SW 1271 (cell line): ENCODE data around the gene F2R.
"Not testable (repeated sequence)": the region's sequence is repeated elsewhere in the genome, so short reads cannot be mapped to it uniquely, and the experiment has no call there.

ENCODE experiments used
- DNase-seq, 2 experiments: peaks; one replicate each; lab custom pipeline; 2025; lab: John Stamatoyannopoulos, UW

F2R gene

DNA sequence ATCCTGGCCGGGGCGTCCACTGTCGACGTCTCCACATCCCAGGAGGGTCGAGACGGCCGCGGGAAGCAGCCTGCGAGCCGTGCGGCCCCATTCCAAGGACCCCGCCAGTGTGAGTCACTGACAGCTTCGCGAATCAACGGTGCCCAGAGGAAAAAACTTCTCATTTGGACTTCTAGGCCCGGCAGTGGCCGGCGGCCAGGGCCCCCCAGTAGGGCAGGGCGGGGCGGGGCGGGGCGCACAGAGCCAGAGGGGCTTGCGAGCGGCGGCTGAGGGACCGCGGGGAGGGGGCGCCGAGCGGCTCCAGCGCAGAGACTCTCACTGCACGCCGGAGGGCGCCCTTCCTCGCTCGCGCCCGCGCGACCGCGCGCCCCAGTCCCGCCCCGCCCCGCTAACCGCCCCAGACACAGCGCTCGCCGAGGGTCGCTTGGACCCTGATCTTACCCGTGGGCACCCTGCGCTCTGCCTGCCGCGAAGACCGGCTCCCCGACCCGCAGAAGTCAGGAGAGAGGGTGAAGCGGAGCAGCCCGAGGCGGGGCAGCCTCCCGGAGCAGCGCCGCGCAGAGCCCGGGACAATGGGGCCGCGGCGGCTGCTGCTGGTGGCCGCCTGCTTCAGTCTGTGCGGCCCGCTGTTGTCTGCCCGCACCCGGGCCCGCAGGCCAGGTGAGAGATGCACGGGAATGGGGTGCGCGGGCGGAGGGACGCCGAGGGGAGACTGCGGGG is at the start of gene F2R:
Gene F2R, plus strand, starts transcription at position 391 of the 720 bp plus-strand sequence. Its CDS starts 182 bp downstream, at position 573.
- DNase-seq = peak in 1 of 2 experiments; percentile 73

DNA sequence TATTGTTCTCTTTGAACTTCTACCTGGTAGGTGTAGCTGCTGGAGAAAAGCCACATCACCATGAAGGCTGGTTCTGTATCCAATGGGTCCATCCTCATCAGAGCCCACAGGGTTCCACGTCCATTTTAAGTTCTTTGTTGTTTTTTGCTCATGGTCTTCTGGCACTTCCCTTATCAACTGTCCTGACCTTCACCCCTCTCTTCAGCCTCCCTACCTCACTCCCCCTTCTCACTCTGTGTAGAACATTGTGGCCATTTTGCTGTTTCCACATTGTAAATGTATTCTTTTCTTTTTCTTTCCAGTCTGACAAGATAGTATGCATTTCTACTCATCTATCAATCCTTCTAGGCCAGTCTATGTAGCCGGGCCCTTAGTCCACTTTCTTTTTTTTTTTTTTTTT is 48.4 kb upstream of the F2R start:
- DNase-seq = no peak

DNA sequence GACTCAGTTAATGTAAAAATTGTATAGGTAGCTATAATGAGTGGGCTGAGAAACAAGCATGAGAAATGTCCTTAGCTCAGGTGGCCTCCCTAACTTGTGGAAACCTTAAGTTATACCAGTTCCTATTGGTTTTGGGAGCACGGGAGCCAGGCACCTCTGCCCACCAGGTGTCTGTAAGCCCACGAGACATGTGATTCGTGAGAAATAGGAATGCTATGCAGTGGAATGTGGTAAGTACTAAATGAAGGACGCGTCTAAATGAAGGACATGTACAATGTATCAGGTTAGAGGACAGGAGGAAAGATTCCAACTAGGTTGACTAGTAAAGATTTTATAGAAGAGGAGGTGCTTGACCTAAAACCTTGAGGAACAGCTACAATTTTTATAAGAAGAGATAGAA is 46.7 kb upstream of the F2R start:
- no peak for DNase-seq

DNA sequence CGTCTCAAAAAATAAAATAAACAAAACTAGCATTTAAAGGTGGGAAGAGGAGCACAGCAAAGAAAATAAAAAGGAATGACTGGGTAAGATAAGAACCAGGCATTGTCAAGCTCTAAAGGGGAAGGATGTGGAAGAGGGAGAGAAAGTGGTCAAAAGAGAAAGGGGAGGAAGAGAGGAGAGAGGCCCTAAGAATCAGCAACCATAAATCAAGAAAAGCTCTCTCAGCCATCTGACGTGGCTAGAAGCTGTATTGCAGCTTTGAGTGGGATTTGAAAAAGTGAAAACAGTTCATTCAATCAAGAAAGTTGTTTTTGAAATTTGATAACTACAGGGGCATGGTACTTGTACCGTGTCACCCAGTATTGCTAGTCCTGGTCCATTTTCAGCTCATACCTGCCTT is 45.4 kb upstream of the F2R start:
- DNase-seq = no peak

DNA sequence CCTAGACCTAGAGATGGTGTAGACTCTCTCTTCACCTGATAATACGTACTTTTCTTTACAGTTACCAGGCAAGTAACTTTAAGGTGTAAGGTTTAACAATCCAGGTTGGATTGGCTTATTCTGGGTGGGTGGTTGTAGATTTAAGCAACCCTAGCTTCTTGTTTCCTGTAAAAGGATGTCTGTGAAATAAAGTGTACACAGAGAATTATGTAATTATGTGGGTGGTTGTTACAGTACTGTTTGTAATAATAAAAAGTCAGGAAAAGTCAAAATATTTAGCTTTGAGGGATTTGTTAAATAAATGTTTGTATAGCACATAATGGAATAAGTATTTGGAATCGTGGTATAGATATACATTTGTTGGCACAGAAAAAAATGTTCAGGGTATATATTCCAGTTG is 43.7 kb upstream of the F2R start:
- DNase-seq = no peak

DNA sequence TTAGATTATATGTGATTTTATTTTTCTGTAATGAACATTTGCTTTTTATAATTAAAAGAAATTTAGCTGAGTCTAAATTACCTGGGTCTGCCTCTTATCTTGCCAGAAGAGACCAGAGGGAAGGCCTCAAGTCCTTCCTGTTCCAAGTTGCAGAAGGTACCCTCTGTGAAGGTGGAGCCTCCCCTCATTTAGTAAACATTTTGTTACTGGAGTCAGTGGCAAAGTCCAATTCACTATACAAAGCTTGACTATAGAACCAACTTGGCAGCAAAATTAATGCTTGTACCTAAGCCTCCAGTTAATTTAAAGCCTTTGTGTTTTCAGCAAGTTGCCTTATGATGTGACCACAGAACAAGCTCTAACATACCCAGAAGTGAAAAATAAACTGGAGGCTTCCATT is 42.8 kb upstream of the F2R start:
- no peak for DNase-seq

DNA sequence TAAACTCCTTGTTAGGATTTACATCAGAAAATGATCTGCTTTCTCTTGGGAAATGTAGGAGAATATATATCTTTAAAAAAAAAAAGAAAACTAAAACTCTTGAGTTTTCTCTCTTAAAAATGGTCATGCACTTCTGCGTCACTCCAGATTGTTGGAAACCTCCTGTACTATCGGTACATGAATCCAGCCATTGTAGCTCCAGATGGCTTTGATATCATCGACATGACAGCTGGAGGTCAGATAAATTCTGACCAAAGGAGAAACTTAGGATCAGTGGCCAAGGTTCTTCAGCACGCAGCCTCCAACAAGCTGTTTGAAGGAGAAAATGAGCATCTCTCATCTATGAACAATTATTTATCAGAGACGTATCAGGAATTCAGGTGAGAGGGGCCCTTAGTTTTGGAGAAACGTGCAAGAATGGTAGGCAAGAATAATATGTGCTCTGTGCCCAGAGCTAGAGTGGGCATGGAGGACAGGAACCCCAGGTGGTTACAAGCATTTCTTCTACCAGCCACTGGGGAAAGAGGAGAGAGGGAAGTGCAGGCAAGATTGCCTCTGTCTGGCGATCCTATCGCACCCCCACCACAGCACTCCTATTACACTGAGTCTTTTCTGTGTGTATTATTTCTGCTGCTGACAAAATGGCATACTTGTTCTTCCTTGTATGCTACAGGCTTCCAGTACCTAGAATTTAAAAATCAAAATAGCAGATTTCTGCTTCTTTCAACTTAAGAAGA is 41.4 kb upstream of the F2R start:
- no peak for DNase-seq

DNA sequence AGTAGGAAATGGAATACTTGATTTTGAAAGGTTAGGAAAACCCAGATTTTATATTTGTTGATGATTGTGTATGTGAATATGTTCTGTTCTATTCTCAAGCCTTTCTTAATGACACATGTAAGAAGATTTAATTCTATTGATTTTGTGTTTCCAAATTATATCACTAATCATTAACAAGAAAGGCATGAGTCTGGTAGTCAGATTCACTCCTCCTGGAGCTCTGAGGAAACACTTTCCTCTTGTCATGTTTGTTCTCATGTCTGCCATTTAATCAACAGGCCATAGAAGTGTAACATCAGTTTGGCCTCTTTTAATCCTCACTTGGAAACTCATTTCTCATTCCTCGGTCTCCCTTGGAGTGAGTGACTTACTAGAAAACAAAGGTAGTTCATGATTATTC is 40.6 kb upstream of the F2R start:
- no peak for DNase-seq

DNA sequence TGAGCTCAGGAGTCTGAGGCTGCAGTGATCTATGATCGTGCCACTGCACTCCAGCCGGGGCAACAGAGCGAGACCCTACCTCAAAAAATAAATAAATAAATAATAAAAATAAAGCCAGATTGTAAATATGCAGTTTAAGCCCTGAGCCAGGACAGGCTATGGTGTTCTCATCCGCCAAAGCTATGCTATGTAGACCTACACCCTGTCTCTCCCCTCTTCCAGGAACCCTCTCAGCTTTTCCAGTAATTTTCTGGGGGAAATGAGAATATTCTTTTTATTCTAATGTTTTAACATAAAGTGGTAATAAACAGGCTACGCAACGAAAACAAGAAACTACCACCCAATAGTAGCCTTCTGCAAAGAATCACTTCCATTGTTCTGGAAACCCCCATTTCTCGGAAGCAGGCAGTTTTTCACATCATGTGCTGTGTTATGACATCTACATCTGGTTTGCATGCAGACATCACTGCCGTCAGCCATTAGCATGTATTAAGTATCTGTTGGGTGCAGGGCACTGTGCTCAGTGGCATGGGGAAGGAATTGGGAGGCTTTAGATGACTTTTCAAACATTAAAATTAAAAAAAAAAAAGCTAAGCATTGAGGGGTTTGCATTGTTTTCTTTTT is 38.0 kb upstream of the F2R start:
- no peak for DNase-seq

DNA sequence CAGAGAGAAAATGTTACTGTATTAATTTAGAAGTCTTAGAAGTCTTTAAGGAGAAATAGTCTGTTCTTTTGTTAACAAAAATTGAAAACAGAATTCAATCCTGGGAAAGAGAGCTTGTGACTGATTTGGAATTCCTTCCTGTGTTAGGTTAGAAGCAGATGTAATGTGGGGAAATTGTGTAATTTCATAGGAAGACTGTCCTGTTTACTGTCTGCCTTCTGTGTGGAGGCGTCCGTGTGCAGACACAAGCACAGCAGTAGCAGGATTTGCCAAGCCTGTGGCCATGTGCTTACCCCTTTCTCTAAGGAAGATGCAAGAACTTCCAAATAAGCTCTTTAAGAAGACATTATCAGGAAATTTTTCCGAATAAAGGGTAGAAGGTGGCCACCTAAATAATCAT is 36.7 kb upstream of the F2R start:
- DNase-seq = no peak

DNA sequence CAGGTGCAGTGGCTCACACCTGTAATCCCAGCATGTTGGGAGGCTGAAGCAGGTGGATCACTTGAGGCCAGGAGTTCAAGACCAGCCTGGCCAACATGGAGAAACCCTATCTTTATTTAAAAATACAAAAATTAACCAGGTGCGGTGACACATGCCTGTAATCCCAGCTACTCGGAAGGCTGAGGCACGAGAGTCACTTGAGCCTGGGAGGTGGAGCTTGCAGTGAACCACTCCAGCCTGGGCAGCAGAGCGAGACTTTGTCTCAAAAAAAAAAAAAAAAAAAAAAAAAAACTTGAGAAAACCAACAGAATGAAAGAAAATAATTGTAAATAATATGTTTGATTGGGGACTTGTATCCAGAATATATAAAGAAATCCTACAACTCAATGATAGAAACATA is 35.1 kb upstream of the F2R start:
- not testable (repeated sequence) for DNase-seq

DNA sequence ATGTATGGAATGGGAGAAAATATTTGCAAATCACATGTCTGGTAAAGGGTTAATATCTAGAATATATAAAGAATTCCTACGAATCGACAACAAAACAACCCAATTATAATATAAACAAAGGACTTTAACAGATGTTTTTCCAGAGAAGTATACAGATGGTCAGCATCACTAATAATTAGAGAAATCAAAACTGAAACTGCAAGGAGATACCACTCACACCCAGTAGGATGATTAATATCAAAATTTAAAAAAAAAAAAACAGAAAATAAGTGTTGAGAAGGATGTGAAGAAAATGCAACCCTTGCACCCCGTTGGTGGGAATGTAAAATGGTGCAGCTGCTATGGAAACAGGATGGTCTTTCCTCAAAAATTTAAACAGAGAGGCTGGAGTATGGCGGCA is 34.6 kb upstream of the F2R start:
- no peak for DNase-seq

DNA sequence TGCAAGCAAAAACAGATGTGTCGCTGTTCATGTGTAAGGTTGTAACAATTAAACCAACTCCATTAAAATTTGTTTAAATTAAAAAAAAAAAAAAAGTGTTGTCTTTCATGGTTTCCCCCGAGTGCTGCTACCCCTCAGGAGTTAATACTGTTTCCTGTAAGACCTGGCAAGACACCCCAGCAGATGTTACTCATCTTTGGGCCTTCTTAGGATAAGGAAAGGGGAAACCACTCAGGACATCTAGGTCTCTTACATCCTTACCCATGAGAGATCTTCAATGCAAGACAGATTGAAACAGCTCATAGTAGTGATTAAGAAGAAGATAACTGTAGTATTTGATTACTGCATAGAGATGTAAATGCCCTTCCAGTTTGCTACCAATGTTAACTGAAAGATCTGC is 33.5 kb upstream of the F2R start:
- DNase-seq = no peak

DNA sequence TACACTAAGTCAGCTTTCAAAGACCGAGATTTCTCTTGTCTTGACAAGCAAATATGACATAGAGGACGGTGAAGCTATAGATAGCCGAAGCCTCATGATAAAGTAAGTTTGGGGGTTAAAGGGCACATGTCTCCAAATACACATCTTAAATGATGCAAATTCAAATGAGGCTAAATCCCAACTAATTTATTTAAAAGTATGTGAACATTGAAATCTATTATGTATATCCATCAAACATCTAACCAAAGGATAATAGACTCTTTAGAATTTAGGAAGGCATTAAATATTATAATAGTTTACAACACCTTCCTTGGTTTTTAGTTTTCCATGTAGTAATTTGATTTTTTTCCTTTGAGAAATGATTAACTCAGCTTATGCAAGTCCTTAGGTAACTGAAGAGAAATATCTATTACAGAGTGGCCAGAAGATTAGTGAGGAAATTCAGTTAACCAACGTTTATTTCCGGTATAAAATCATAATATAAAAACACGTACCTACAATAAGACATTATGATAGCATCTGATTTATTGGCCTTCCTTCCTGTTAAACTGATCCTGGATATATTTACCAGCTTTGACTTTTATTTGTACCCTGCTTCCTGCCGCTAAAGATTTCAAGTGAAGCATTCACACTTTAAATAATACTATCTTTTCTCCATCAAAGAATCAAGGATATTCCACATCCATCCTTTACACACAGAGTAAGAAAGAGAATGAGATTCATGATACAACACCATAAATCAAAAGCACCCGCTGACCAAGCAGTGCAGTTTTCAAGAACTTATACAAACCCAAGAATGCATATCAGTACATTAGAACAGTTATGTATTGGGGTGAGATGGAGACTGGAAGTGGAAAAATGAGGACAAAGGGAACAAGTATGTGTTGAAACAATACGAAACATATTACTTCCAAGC is 31.9 kb upstream of the F2R start:
- DNase-seq = no peak

DNA sequence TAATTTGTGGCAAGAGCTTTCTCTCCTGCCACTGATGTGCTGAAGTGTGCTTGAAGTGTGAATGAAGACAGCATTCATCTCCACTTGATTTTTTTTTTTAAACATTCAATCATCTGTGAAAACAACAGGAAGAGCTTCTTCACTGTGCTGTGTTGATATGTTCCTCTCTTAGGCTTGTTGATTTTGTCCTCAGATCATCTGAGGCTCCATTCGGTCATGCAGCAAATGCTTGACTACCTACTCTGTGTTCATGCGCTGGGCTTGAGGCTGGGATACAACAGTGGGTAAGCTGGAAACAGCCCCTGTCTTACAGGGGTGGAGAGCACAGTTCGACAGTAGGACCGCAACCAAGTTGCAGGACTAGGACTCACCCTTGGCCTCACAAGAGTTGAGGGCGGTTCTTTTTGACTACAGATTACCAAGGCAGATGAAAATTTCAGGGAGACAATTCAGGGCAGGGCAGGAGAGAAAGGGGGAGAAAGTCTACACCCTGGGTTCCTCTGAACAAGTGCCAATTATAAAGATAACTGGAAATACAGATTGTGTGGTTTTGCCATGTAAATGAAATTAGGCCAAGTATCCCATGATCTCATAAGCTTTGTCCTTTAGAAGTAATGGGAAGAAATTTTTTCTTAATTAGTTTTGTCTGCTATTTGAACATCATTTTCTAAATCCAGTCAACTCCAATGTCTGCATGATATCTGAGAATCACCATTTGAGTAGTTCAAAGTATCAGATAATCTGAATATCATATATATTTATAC is 31.0 kb upstream of the F2R start:
- DNase-seq = no peak

DNA sequence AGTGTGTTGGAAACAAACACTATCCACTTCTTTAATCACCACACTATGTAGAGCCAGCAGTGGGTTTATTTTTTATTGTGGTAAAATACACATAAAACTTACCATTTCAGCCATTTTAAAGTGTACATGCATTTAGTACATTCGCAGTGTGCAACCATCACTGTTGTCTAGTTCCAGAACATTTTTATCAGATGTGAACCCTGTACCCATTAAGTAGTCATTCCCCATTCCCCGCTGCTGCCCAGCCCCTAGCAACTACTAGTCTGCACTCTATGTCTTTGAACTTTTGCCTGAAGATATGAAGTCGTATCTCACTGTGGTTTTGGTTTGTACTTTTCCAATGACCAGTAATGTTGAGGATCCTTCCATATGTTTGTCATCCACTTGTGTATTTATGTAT is 30.2 kb upstream of the F2R start:
- DNase-seq = no peak

DNA sequence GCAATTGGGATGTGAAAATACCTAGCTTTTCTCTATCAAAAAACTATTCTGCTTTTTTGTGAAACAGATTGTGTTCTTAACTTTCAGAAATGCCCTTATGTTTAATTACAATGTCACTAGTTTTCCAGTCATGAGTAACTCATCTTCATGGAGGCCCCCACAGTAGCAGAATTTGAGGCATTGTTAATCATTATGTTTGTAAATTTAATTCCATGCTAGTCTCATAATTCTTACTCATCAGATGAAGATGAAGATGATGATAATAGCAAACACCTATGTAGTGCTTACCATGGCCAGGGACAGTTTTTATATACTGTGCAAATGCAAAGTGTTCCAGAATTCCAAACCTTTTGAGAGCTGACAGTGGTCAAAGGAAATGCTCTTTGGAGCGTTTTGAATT is 27.7 kb upstream of the F2R start:
- no peak for DNase-seq

DNA sequence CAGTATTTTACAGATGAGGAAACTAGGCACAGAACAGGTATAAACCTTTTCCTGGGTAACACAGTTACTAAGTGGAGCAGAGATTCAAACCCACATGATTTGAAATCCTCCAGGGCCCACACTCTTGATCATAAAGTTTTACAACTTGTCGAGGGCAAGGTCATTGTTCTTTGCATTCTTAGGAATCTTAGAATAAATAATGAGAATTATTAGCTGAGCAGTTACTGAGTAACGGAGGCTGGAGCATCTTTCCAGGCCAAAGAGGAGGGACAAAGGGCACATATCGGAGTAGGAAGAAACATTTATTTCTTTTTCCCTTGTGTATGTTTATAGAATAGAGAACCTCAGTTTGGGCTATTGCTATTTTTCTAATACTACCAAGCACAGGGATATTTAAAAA is 27.1 kb upstream of the F2R start:
- no peak for DNase-seq

DNA sequence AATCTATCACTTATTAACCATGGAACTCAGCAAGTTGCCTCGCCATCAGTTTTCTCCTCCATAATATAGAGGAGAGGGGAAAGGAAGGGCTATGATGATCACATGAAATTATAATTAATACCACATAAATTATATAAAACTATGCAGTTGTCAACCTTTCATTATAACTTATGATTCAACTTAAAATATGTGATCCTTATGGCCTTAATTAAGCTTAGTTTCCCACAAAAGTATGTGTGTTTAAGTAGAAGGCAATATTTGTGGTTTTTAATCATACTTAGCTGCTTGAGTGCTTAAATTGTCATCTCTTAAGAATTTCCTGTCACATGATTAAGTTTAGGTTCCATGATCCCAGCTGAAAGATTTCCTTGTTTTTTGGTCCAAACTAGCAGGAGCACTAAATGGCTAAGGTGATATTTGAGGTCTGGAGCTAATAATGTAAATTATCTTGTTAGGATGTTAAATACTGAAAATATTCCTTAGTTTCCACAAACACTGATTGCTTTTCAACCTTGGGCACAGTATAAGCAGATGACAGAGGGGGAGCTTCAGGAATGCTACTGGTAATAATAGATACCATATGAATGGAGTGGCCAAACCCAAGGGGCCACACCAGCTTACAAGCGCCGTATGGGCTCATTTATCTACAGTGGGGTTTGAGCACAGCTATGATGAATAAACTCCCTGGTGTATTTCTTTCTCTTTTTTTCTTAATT is 26.4 kb upstream of the F2R start:
- DNase-seq = peak; percentile 51 to 96

DNA sequence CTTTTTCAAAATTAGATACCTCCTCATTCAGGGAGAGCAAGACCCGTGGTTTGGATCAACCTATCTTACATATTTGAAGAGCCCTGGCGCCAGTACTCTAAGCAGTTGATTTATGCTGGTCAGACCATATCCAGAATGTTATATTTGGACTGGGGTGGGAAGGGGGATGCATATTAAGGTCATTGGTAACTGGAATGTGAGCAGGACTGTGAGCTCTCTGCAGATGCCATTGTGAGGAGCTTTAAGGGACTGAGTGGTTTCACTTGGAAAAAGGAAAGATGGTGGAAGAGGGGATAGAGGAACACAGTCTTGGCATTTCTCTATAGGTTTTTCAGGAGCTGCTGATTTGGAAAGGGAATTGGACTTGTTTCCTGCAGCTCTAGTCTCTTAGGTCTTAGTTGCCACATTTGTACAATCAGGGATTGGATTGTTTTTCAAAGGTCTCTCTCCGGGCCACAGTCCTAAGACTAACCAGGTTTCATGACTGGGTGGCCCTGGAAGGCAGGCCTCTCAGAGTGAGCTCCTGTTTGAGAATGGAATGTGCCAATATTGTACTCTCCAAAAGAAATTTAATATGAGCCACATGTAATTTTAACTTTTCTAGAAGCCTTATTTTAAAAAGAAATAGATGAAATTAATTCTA is 25.8 kb upstream of the F2R start:
- DNase-seq = peak in 1 of 2 experiments; percentile 31
